Measurements from ENCODE around the gene ERC2.

GRCh38 chr3:56118968-56119367, 349.3 kb downstream of the ERC2 start:
- no peak for TF ChIP-seq EZH2 (IDR thresholded peaks at IDR 0.05; ENCODE audit: low read length, unreplicated experiment)
- no peak for TF ChIP-seq CTCF (conservative IDR thresholded peaks at IDR 0.05; ENCODE audit: low read depth, low read length)
- no peak for TF ChIP-seq EZH2phosphoT487 (IDR thresholded peaks at IDR 0.05; ENCODE audit: borderline replicate concordance, low read length)

Data from PC-3 (cell line).